ENCODE measurements around the gene SERPINE2.

Gene SERPINE2

GRCh38 chr2:224025874-224026273, 13.2 kb downstream of the SERPINE2 start:
- peaks cover 10% of the 10 kb centered on the region for H3K4me1 ChIP-seq (ENCODE audit: control insufficient read depth, insufficient read depth, low read length)
- no peaks in the 10 kb centered on the region for H3K9me3 ChIP-seq (ENCODE audit: control insufficient read depth, low read length)
- H3K27me3 ChIP-seq (ENCODE audit: control insufficient read depth, insufficient read depth, low read length): no peaks in the 10 kb centered on the region
- H3K4me3 ChIP-seq (ENCODE audit: low read length): no peak overlapping the region
- H3K36me3 ChIP-seq (ENCODE audit: control insufficient read depth, insufficient read depth, low read length): no peaks in the 10 kb centered on the region
- no peak overlapping the region for H3K9ac ChIP-seq (ENCODE audit: low read length)

GRCh38 chr2:224024270-224024669, 14.8 kb downstream of the SERPINE2 start:
- H3K4me1 ChIP-seq (ENCODE audit: control insufficient read depth, insufficient read depth, low read length): peaks cover 10% of the 10 kb centered on the region
- H3K36me3 ChIP-seq (ENCODE audit: control insufficient read depth, insufficient read depth, low read length): no peaks in the 10 kb centered on the region
- no peaks in the 10 kb centered on the region for H3K9me3 ChIP-seq (ENCODE audit: control insufficient read depth, low read length)
- H3K27me3 ChIP-seq (ENCODE audit: control insufficient read depth, insufficient read depth, low read length): no peaks in the 10 kb centered on the region
- no peak overlapping the region for H3K9ac ChIP-seq (ENCODE audit: low read length)
- H3K4me3 ChIP-seq (ENCODE audit: low read length): no peak overlapping the region

GRCh38 chr2:224023188-224023587, 15.9 kb downstream of the SERPINE2 start:
- H3K27me3 ChIP-seq (ENCODE audit: control insufficient read depth, insufficient read depth, low read length): no peaks in the 10 kb centered on the region
- H3K9me3 ChIP-seq (ENCODE audit: control insufficient read depth, low read length): no peaks in the 10 kb centered on the region
- peaks cover 10% of the 10 kb centered on the region for H3K4me1 ChIP-seq (ENCODE audit: control insufficient read depth, insufficient read depth, low read length)
- no peak overlapping the region for H3K4me3 ChIP-seq (ENCODE audit: low read length)
- no peak overlapping the region for H3K9ac ChIP-seq (ENCODE audit: low read length)
- no peaks in the 10 kb centered on the region for H3K36me3 ChIP-seq (ENCODE audit: control insufficient read depth, insufficient read depth, low read length)

- H3K27me3 ChIP-seq (ENCODE audit: control insufficient read depth, insufficient read depth, low read length): no peaks in the 10 kb centered on the region
- no peaks in the 10 kb centered on the region for H3K9me3 ChIP-seq (ENCODE audit: control insufficient read depth, low read length)
- no peak overlapping the region for H3K4me3 ChIP-seq (ENCODE audit: low read length)
- H3K36me3 ChIP-seq (ENCODE audit: control insufficient read depth, insufficient read depth, low read length): no peaks in the 10 kb centered on the region
- H3K4me1 ChIP-seq (ENCODE audit: control insufficient read depth, insufficient read depth, low read length): peaks cover 10% of the 10 kb centered on the region
- H3K9ac ChIP-seq (ENCODE audit: low read length): no peak overlapping the region
Observed at GRCh38 chr2:224022486-224022885, 16.6 kb downstream of the SERPINE2 start.

- Histone ChIP-seq H3K9ac (ENCODE audit: low read length) (no peak overlapping the region), H3K4me3 (ENCODE audit: low read length) (no peak overlapping the region), H3K36me3 (ENCODE audit: control insufficient read depth, insufficient read depth, low read length) (no peaks in the 10 kb centered on the region), H3K9me3 (ENCODE audit: control insufficient read depth, low read length) (no peaks in the 10 kb centered on the region), H3K27me3 (ENCODE audit: control insufficient read depth, insufficient read depth, low read length) (no peaks in the 10 kb centered on the region), H3K4me1 (ENCODE audit: control insufficient read depth, insufficient read depth, low read length) (peaks cover 10% of the 10 kb centered on the region)
Observed at GRCh38 chr2:224020523-224020922, 18.6 kb downstream of the SERPINE2 start.

GRCh38 chr2:224017957-224018356, 21.1 kb downstream of the SERPINE2 start:
- Histone ChIP-seq H3K4me1 (ENCODE audit: control insufficient read depth, insufficient read depth, low read length) (peaks cover 6% of the 10 kb centered on the region), H3K9me3 (ENCODE audit: control insufficient read depth, low read length) (no peaks in the 10 kb centered on the region), H3K36me3 (ENCODE audit: control insufficient read depth, insufficient read depth, low read length) (no peaks in the 10 kb centered on the region), H3K4me3 (ENCODE audit: low read length) (no peak overlapping the region), H3K9ac (ENCODE audit: low read length) (no peak overlapping the region), H3K27me3 (ENCODE audit: control insufficient read depth, insufficient read depth, low read length) (no peaks in the 10 kb centered on the region)

GRCh38 chr2:224016963-224017362, 22.1 kb downstream of the SERPINE2 start:
- no peak overlapping the region for H3K9ac ChIP-seq (ENCODE audit: low read length)
- no peaks in the 10 kb centered on the region for H3K36me3 ChIP-seq (ENCODE audit: control insufficient read depth, insufficient read depth, low read length)
- no peak overlapping the region for H3K4me3 ChIP-seq (ENCODE audit: low read length)
- H3K9me3 ChIP-seq (ENCODE audit: control insufficient read depth, low read length): no peaks in the 10 kb centered on the region
- H3K4me1 ChIP-seq (ENCODE audit: control insufficient read depth, insufficient read depth, low read length): peaks cover 8% of the 10 kb centered on the region
- no peaks in the 10 kb centered on the region for H3K27me3 ChIP-seq (ENCODE audit: control insufficient read depth, insufficient read depth, low read length)

- H3K4me1 ChIP-seq (ENCODE audit: control insufficient read depth, insufficient read depth, low read length): peaks cover 28% of the 10 kb centered on the region
- H3K36me3 ChIP-seq (ENCODE audit: control insufficient read depth, insufficient read depth, low read length): no peaks in the 10 kb centered on the region
- no peaks in the 10 kb centered on the region for H3K9me3 ChIP-seq (ENCODE audit: control insufficient read depth, low read length)
- H3K27me3 ChIP-seq (ENCODE audit: control insufficient read depth, insufficient read depth, low read length): no peaks in the 10 kb centered on the region
- no peak overlapping the region for H3K9ac ChIP-seq (ENCODE audit: low read length)
- no peak overlapping the region for H3K4me3 ChIP-seq (ENCODE audit: low read length)
Observed at GRCh38 chr2:224014336-224014735, 24.8 kb downstream of the SERPINE2 start.

- peaks cover 38% of the 10 kb centered on the region for H3K4me1 ChIP-seq (ENCODE audit: control insufficient read depth, insufficient read depth, low read length)
- H3K36me3 ChIP-seq (ENCODE audit: control insufficient read depth, insufficient read depth, low read length): no peaks in the 10 kb centered on the region
- H3K4me3 ChIP-seq (ENCODE audit: low read length): no peak overlapping the region
- no peaks in the 10 kb centered on the region for H3K27me3 ChIP-seq (ENCODE audit: control insufficient read depth, insufficient read depth, low read length)
- no peaks in the 10 kb centered on the region for H3K9me3 ChIP-seq (ENCODE audit: control insufficient read depth, low read length)
- H3K9ac ChIP-seq (ENCODE audit: low read length): no peak overlapping the region
Observed at GRCh38 chr2:224011837-224012236, 27.2 kb downstream of the SERPINE2 start.

GRCh38 chr2:224009605-224010315, 29.3 kb downstream of the SERPINE2 start:
- H3K36me3 ChIP-seq (ENCODE audit: control insufficient read depth, insufficient read depth, low read length): no peaks in the 10 kb centered on the region
- H3K27me3 ChIP-seq (ENCODE audit: control insufficient read depth, insufficient read depth, low read length): no peaks in the 10 kb centered on the region
- H3K9ac ChIP-seq (ENCODE audit: low read length): no peak overlapping the region
- no peak overlapping the region for H3K4me3 ChIP-seq (ENCODE audit: low read length)
- no peaks in the 10 kb centered on the region for H3K9me3 ChIP-seq (ENCODE audit: control insufficient read depth, low read length)
- H3K4me1 ChIP-seq (ENCODE audit: control insufficient read depth, insufficient read depth, low read length): peaks cover 33% of the 10 kb centered on the region

- Histone ChIP-seq H3K27me3 (ENCODE audit: control insufficient read depth, insufficient read depth, low read length) (no peaks in the 10 kb centered on the region), H3K4me1 (ENCODE audit: control insufficient read depth, insufficient read depth, low read length) (peaks cover 33% of the 10 kb centered on the region), H3K9ac (ENCODE audit: low read length) (peak overlapping the region; percentile 26), H3K4me3 (ENCODE audit: low read length) (no peak overlapping the region), H3K36me3 (ENCODE audit: control insufficient read depth, insufficient read depth, low read length) (no peaks in the 10 kb centered on the region), H3K9me3 (ENCODE audit: control insufficient read depth, low read length) (no peaks in the 10 kb centered on the region)
Observed at GRCh38 chr2:224008702-224009261, 30.3 kb downstream of the SERPINE2 start.

GRCh38 chr2:224004105-224004695, 34.9 kb downstream of the SERPINE2 start:
- Histone ChIP-seq H3K4me3 (ENCODE audit: low read length) (no peak overlapping the region), H3K27me3 (ENCODE audit: control insufficient read depth, insufficient read depth, low read length) (no peaks in the 10 kb centered on the region), H3K9me3 (ENCODE audit: control insufficient read depth, low read length) (no peaks in the 10 kb centered on the region), H3K36me3 (ENCODE audit: control insufficient read depth, insufficient read depth, low read length) (no peaks in the 10 kb centered on the region), H3K9ac (ENCODE audit: low read length) (no peak overlapping the region), H3K4me1 (ENCODE audit: control insufficient read depth, insufficient read depth, low read length) (peaks cover 9% of the 10 kb centered on the region)

Data from mucosa of stomach (tissue), 1 donor.